Loucy (cell line): ENCODE measurements around the gene ARX.

Experiments used
- H2AFZ ChIP-seq: fragments of 200-600 bp; sonication (generic); 2 replicates; pipeline ENCODE4 v1.6.0; 2016; ENCODE audit warnings: antibody characterized with exemption, mild to moderate bottlenecking, low read length, moderate library complexity
- H3F3A ChIP-seq: fragments of 200-600 bp; 2 replicates; pipeline ENCODE4 v1.6.0; 2016; ENCODE audit warnings: antibody characterized with exemption, low read depth, mild to moderate bottlenecking
- H3K27me3 ChIP-seq: fragments of 200-600 bp; sonication (generic); 2 replicates; pipeline ENCODE4 v1.6.1; 2014; ENCODE audit warnings: low read length, mild to moderate bottlenecking; ENCODE audit not compliant: insufficient read depth, poor library complexity, severe bottlenecking
- H3K36me3 ChIP-seq: fragments of 200-600 bp; sonication (generic); 2 replicates; pipeline ENCODE4 v1.6.1; 2016; ENCODE audit warnings: low read length; ENCODE audit not compliant: insufficient read depth
- H3K4me1 ChIP-seq: fragments of 200-600 bp; sonication (generic); 2 replicates; pipeline ENCODE4 v1.5.1; 2014; ENCODE audit warnings: low read length, mild to moderate bottlenecking; ENCODE audit not compliant: insufficient read depth, poor library complexity, severe bottlenecking
- H3K4me2 ChIP-seq: fragments of 200-600 bp; sonication (generic); 2 replicates; pipeline ENCODE4 v1.6.0; 2014; ENCODE audit warnings: antibody characterized with exemption, low read length, low read depth, mild to moderate bottlenecking; ENCODE audit not compliant: poor library complexity, severe bottlenecking
- H3K4me3 ChIP-seq: fragments of 200-600 bp; sonication (generic); 2 replicates; pipeline ENCODE4 v1.5.1; 2014; ENCODE audit warnings: low read length, mild to moderate bottlenecking, mixed read lengths; ENCODE audit not compliant: poor library complexity, severe bottlenecking
- H3K79me2 ChIP-seq: fragments of 200-600 bp; sonication (generic); 2 replicates; pipeline ENCODE4 v1.6.1; 2014; ENCODE audit warnings: low read length; ENCODE audit not compliant: insufficient read depth
- H3K9ac ChIP-seq: fragments of 200-600 bp; sonication (generic); 2 replicates; pipeline ENCODE4 v1.6.0; 2014; ENCODE audit warnings: mild to moderate bottlenecking, low read depth, low read length, moderate library complexity; ENCODE audit not compliant: poor library complexity, severe bottlenecking
- H3K9me2 ChIP-seq: fragments of 200-600 bp; sonication (generic); replicated peaks from 2 replicates; pipeline ENCODE4 v1.6.1; 2016; ENCODE audit warnings: low read depth, low read length, mixed read lengths
- H3K9me3 ChIP-seq: fragments of 200-600 bp; sonication (generic); 2 replicates; pipeline ENCODE4 v1.6.1; 2014; ENCODE audit warnings: mild to moderate bottlenecking, antibody characterized with exemption, low read length, low read depth; ENCODE audit not compliant: insufficient read depth
- H4K20me1 ChIP-seq: fragments of 200-600 bp; sonication (generic); 2 replicates; pipeline ENCODE4 v1.6.0; 2014; ENCODE audit warnings: antibody characterized with exemption, low read length, mild to moderate bottlenecking; ENCODE audit not compliant: insufficient read depth, poor library complexity, severe bottlenecking
- EZH2phosphoT487 ChIP-seq: fragments of 200-600 bp; IDR thresholded peaks from 2 replicates; pipeline ENCODE4 v1.6.1; 2018; ENCODE audit warnings: antibody characterized with exemption, mild to moderate bottlenecking, moderate library complexity, borderline replicate concordance
- TF ChIP-seq, protein P1 (sequence below): fragments of 200-600 bp; sonication (generic); conservative IDR thresholded peaks from 2 replicates; pipeline ENCODE4 v1.5.1; 2014; ENCODE audit warnings: mild to moderate bottlenecking, antibody characterized with exemption, low read length

The ARX gene

DNA sequence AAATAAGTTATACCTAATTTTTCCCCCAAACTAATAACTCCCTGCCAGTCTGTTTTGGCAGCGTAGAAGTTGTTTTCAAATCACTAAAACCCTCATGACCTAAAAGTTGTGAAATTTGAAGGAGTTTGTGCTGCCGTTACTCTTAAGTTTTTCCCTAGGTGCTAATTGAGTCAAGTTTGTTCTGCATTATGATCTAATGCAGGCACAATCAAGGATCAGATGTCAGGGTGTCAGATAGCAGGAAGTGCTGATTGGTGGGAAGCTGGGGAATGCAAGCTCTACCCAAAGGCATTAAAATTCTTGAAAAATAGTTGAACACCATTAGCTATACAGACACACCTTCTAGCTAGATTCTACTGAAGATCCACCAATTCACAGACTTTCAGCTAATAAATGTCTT, 51.9 kb downstream of the ARX start:
- H3K9me2 ChIP-seq: no peaks in the 10 kb centered on the region
- H4K20me1 ChIP-seq: no peaks in the 10 kb centered on the region
- no peak overlapping the region for H3K4me2 ChIP-seq
- H3K79me2 ChIP-seq: no peaks in the 10 kb centered on the region
- H3K9me3 ChIP-seq: no peaks in the 10 kb centered on the region
- no peak overlapping the region for H3K9ac ChIP-seq
- H3K4me1 ChIP-seq: no peaks in the 10 kb centered on the region
- no peak overlapping the region for H2AFZ ChIP-seq
- no peak overlapping the region for H3K4me3 ChIP-seq
- no peak for TF ChIP-seq EZH2phosphoT487
- TF ChIP-seq, protein P1, sequence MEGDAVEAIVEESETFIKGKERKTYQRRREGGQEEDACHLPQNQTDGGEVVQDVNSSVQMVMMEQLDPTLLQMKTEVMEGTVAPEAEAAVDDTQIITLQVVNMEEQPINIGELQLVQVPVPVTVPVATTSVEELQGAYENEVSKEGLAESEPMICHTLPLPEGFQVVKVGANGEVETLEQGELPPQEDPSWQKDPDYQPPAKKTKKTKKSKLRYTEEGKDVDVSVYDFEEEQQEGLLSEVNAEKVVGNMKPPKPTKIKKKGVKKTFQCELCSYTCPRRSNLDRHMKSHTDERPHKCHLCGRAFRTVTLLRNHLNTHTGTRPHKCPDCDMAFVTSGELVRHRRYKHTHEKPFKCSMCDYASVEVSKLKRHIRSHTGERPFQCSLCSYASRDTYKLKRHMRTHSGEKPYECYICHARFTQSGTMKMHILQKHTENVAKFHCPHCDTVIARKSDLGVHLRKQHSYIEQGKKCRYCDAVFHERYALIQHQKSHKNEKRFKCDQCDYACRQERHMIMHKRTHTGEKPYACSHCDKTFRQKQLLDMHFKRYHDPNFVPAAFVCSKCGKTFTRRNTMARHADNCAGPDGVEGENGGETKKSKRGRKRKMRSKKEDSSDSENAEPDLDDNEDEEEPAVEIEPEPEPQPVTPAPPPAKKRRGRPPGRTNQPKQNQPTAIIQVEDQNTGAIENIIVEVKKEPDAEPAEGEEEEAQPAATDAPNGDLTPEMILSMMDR: no peak
- H3K27me3 ChIP-seq: no peaks in the 10 kb centered on the region
- no peaks in the 10 kb centered on the region for H3F3A ChIP-seq
- H3K36me3 ChIP-seq: no peaks in the 10 kb centered on the region

DNA sequence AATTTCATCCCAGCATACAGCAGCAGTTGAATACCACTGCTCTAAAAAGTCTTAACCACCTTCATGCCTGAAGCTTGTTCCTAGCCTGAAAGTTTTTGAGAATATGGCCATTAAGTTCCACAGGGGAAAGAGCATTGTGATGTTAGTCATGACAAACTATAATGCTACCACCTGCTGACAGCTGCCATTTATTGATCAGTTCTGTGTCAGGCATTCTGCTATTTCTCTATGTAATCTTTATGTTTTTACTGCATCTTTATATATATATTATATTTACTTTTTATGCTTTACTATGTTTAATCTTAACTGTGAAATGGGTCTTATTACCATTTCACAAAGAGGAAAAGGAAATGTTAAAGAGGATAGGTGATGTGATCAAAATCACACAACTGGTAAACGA, 54.0 kb downstream of the ARX start:
- Histone ChIP-seq H3F3A (no peaks in the 10 kb centered on the region), H3K9ac (no peak overlapping the region), H3K27me3 (no peaks in the 10 kb centered on the region), H3K4me1 (no peaks in the 10 kb centered on the region), H3K9me2 (no peaks in the 10 kb centered on the region), H3K4me2 (no peak overlapping the region), H3K36me3 (no peaks in the 10 kb centered on the region), H3K4me3 (no peak overlapping the region), H4K20me1 (no peaks in the 10 kb centered on the region), H2AFZ (no peak overlapping the region), H3K79me2 (no peaks in the 10 kb centered on the region), H3K9me3 (no peaks in the 10 kb centered on the region)
- TF ChIP-seq EZH2phosphoT487: no peak
- TF ChIP-seq, protein P1: no peak

DNA sequence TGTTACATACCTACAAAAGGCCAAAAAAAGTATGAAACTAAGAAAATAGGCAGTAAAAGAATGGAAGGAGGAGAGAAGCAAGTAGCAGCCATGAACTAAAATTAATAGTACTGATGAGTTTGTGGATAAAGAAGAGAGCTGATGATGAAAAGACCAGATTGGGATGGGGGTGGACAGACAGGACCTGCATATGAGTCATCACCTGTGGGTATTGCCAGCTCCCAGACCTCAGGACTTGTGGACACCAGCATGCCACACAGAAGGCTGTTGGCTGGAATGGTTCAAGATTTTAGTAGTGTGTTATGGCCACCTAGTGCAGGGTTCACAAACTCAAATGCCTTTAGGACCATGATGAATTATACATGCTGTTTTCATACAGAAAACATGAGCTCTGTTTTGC, 58.9 kb downstream of the ARX start:
- no peaks in the 10 kb centered on the region for H4K20me1 ChIP-seq
- TF ChIP-seq EZH2phosphoT487: no peak
- TF ChIP-seq, protein P1: no peak
- no peaks in the 10 kb centered on the region for H3F3A ChIP-seq
- no peak overlapping the region for H3K9ac ChIP-seq
- no peak overlapping the region for H3K4me3 ChIP-seq
- no peaks in the 10 kb centered on the region for H3K27me3 ChIP-seq
- H3K9me3 ChIP-seq: no peaks in the 10 kb centered on the region
- no peaks in the 10 kb centered on the region for H3K4me1 ChIP-seq
- H3K36me3 ChIP-seq: no peaks in the 10 kb centered on the region
- H3K79me2 ChIP-seq: no peaks in the 10 kb centered on the region
- no peaks in the 10 kb centered on the region for H3K9me2 ChIP-seq
- no peak overlapping the region for H3K4me2 ChIP-seq
- H2AFZ ChIP-seq: no peak overlapping the region
